IMR-90 (cell line): ENCODE measurements around the gene NUCB1.

Source experiments
- CEBPB ChIP-seq: IDR thresholded peaks from 2 replicates; pipeline ENCODE4 v1.6.1; 2012; ENCODE audit warnings: low read depth, low read length, improper control_type of control experiment
- CTCF ChIP-seq: conservative IDR thresholded peaks from 2 replicates; pipeline ENCODE4 v1.5.1; 2012; ENCODE audit warnings: mild to moderate bottlenecking, low read depth, low read length, improper control_type of control experiment
- MAFK ChIP-seq: IDR thresholded peaks from 2 replicates; pipeline ENCODE4 v1.6.1; 2012; ENCODE audit warnings: low read depth, low read length, improper control_type of control experiment
- MAZ ChIP-seq: IDR thresholded peaks from 2 replicates; pipeline ENCODE4 v1.6.1; 2012; ENCODE audit warnings: low read depth, mild to moderate bottlenecking, low read length, improper control_type of control experiment, moderate library complexity, borderline replicate concordance
- POLR2A ChIP-seq: IDR thresholded peaks from 2 replicates; pipeline ENCODE4 v1.6.1; 2012; ENCODE audit warnings: mild to moderate bottlenecking, low read depth, low read length
- RAD21 ChIP-seq: IDR thresholded peaks from 2 replicates; pipeline ENCODE4 v1.6.1; 2012; ENCODE audit warnings: low read length, improper control_type of control experiment
- RCOR1 ChIP-seq: IDR thresholded peaks from 2 replicates; pipeline ENCODE4 v1.6.1; 2012; ENCODE audit warnings: mild to moderate bottlenecking, low read length, improper control_type of control experiment; ENCODE audit not compliant: insufficient replicate concordance
- RFX5 ChIP-seq: IDR thresholded peaks from 2 replicates; pipeline ENCODE4 v1.8.0; 2012; ENCODE audit warnings: low read depth, mild to moderate bottlenecking, low read length, moderate library complexity
- SMC3 ChIP-seq: fragments of 150-350 bp; IDR thresholded peaks from 2 replicates; pipeline ENCODE4 v1.6.1; 2016; ENCODE audit warnings: low read depth, mild to moderate bottlenecking, antibody characterized with exemption, low read length, moderate library complexity
- USF2 ChIP-seq: fragments of 150-350 bp; IDR thresholded peaks from 2 replicates; pipeline ENCODE4 v1.6.1; 2017; ENCODE audit warnings: mild to moderate bottlenecking, antibody characterized with exemption, low read length, low read depth

- TF ChIP-seq SMC3 (no peak), CTCF (no peak), POLR2A (no peak), USF2 (no peak), CEBPB (no peak), RAD21 (no peak), MAZ (no peak), RCOR1 (no peak), MAFK (no peak), RFX5 (no peak)
These were observed 61.0 kb downstream of the NUCB1 start for GRCh38 chr19:48961051-48961649.
